ENCODE data around the gene CDY2B.
"Not testable (repeated sequence)": the region's sequence is repeated elsewhere in the genome, so short reads cannot be mapped to it uniquely, and the experiment has no call there.

CDY2B gene

DNA sequence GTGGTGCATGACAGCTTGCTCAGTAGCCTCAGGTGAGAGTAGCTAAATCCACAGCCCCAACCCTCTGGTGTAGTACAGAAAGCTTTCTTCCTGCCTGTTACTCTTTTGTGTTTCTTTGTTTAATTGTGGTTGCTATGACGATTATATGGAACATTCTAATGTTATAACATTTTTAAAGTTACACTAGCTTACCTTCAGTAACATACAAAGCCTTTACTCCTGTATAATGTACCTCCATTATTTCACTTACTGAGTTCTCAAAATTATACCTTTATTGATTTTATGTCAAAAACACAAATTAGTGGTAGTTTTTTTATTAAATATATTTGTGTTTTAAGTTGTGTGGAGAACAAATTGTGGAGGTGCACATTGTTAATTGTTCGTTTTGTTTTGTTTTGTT lies at the start of gene CDY2B:
Gene CDY2B (minus strand): TSS at position 101 of the 400 bp plus-strand sequence. CDS start 328 bp downstream, outside the sequence.
- not testable (repeated sequence) for DNase-seq

- not testable (repeated sequence) for DNase-seq
These were observed 28.0 kb upstream of the CDY2B start for GRCh38 chrY:17908009-17908408.

DNA sequence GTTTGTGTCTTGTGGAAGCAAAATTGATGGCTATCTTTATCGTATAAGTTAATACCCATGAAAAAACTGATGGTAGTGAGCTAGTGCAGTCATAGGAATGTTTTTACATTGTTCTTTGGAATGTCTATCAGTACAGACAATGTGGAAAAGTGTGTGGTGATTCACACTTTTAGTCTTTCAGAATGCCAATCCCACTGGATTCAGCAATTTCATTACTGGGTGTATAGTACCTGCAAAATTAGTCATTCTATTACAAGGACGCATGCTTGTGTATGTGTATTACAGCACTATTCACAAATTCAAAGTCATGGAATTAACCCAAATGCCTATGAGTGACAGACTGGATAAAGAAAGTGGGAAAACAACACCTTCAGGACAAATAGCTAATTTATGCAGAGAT lies 27.3 kb upstream of the CDY2B start:
- DNase-seq: not testable (repeated sequence)

- not testable (repeated sequence) for DNase-seq
These were observed 1.7 kb upstream of the CDY2B start for GRCh38 chrY:17881697-17882096.

GRCh38 chrY:17876767-17877166 lies 3.3 kb downstream of the CDY2B start:
- DNase-seq: not testable (repeated sequence)

- not testable (repeated sequence) for DNase-seq
These were observed 4.6 kb downstream of the CDY2B start for GRCh38 chrY:17875401-17875800.

- DNase-seq: not testable (repeated sequence)
These were observed 8.7 kb downstream of the CDY2B start for GRCh38 chrY:17871194-17871903.

- not testable (repeated sequence) for DNase-seq
These were observed 9.3 kb downstream of the CDY2B start for GRCh38 chrY:17870737-17871136.

DNA sequence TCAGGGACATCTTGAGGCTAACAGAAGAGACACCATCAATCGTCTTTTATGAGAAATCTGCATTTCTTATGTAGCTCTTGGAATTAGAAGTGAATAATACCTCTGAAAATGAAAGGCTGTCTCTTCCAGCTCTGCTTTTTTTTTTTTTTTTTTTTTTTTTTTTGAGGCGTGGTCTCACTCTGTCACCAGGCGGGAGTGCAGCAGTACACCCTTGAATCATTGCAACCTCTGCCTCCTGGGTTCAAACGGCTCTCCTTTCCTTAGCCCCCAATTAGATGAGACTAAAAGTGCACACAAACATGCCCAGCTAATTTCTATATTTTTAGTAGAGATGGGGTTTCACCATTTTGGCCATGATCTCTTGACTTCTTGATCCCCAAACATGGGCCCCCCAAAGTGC lies 12.2 kb downstream of the CDY2B start:
- not testable (repeated sequence) for DNase-seq

DNA sequence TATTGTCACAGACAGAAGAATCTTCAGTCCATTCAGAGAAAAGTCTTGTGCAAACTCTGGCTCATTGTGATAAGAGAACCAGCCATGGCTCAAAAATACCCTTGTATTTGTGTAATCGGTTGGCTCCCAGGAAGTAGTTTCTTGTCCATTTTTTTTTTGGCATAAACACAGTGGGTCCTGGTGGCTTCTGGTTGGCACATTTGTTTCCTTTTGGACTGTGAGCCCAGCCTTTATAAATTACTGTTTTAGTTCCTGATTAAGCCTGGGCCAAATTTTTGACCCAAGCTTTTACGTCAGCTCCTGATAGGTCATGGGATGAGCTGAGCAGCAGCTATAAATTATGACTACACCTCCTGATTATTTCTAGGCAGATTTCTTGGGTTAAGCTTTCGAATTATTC lies 19.4 kb downstream of the CDY2B start:
- DNase-seq: not testable (repeated sequence)

DNA sequence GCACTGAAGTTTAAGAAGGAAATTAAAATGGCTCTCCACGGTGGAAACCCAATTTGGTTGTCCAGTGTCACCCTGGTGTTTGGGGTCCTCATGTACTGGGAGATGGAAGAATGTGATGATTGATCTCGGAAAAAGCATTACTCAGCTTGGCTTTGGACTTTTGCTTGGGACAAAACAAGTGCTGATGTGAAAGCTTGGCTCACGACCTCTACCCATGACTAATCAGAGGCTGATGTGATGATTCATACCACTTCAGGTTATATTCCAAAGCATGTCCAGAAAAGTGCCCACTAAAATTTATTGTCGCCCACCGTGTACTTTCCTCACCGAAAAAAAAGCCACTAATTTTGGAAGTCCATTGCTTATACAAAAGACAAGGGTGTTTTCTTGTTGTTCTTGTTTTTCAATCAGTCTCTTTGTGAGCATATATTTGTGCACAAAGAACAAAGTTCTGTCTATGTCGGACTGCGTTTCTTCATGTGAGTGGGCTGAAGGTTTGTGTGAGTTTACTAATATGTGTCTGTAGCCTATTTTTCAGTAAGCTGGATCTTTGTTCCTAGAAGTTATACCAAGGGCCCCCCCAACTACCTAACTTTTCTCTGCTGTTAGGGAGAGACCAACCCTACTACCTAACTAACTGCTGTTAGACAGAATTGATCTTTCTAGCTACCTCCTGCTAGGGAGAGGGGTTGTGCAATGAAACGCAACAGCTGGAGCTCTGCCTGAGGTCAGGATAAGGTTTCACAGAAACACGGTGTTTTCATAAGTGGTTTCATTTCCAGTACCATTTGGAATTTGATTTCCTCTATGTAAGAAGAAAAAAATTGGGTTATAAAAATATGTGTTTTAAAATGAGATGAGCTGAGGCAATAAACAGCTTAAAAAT lies 22.8 kb downstream of the CDY2B start:
- not testable (repeated sequence) for DNase-seq

- DNase-seq: not testable (repeated sequence)
These were observed 23.5 kb downstream of the CDY2B start for GRCh38 chrY:17856508-17856907.

DNA sequence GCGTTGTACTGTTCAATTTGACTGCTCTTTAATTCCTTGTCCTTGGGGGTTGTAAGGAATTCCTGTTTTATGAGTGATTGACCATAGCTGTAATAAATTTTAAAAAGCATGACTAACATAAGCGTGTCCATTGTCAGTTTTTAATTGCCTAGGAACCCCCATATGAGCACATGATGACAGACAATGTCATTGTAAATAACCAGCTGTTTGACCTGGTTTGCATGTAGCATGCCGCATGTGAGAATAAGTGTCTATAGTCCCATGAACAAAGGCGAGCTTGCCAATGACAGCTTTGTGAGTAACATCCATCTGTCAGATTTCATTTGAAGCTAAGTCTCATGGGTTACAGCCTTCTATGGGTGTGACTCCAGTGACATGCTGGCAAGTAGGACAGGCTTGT lies 30.9 kb downstream of the CDY2B start:
- not testable (repeated sequence) for DNase-seq

DNA sequence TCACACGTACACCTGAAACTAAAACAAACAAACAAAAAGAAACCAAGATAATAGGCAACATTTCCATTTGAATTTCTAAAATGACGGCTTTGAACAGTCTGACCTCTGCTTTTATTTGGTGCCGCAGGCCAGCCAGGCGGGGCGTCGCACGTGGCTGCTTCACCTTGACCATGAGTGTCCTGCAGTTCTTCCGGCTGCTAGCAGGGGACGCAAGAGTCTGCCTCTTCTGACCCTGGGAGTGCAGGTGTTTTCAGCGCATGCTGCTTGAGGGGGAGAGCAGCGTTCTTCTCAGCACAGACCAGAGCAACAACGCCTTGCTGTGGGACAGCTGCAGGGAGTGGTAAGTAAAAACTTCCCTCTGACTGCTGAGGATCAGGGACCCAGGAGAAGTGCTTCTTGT lies 47.9 kb downstream of the CDY2B start:
- DNase-seq: not testable (repeated sequence)
